ENCODE results near the gene CRY2. TPM values are rescaled to one million over a fixed set of nuclear protein-coding genes. Genes with fewer than 3 reads are reported as not detected.
A peak's percentile ranks its signal among the peaks of the same experiment; 100 is the strongest.

CRY2 gene
- total RNA-seq, 1 donor from 2014 or later, result 56.8 TPM

DNA sequence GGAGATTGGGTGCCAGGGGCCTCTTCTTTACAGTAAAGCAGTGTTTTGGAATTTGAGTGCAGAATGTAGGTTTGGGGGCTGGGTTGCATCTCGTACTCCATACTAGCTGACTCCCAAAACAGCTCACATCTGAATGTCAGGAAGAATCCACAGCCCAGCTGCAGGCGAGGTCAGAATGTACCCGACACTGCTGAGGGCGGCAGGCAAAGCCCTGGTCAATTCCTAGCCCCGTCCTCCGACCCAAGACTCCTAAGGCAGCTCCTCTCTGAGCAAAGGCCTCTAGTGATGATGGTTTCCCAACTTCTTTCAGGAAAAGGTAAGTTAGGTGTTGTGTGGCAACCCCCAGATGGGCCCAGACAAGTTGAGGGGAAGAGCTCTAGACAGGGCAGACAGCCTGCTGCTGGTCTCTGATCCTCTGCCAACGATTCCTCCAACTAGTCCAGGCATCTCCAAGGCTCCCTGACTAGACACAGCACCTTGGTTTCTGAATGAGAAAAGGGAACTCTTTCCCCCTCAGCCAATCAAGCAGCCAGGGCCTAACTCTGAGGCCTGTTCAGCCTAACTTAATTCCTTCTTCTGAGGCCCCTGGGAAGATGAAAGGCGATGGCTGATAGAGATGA lies 83.8 kb downstream of the CRY2 start:
- no peaks in the 10 kb centered on the region for H3K27me3 Mint-ChIP-seq
- ATAC-seq (ENCODE audit: low read depth) (no peak), DNase-seq (peak; percentile 16)
- intact Hi-C loops (cut with micrococcal nuclease), result loop anchor here (1.0 to 10.0 kb wide), 12 partner anchors 7 to 1364 kb away; partner anchors contain the start of genes ARHGAP1, CD82, CRY2 and DDB2
- H3K36me3 Mint-ChIP-seq (ENCODE audit: low read depth), result peaks cover 62% of the 10 kb centered on the region
- TF ChIP-seq, protein P1, sequence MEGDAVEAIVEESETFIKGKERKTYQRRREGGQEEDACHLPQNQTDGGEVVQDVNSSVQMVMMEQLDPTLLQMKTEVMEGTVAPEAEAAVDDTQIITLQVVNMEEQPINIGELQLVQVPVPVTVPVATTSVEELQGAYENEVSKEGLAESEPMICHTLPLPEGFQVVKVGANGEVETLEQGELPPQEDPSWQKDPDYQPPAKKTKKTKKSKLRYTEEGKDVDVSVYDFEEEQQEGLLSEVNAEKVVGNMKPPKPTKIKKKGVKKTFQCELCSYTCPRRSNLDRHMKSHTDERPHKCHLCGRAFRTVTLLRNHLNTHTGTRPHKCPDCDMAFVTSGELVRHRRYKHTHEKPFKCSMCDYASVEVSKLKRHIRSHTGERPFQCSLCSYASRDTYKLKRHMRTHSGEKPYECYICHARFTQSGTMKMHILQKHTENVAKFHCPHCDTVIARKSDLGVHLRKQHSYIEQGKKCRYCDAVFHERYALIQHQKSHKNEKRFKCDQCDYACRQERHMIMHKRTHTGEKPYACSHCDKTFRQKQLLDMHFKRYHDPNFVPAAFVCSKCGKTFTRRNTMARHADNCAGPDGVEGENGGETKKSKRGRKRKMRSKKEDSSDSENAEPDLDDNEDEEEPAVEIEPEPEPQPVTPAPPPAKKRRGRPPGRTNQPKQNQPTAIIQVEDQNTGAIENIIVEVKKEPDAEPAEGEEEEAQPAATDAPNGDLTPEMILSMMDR (IDR thresholded peaks at IDR 0.05), result no peak
- peak overlapping the region; percentile 97 for H3K27ac Mint-ChIP-seq
- peaks cover 99% of the 10 kb centered on the region for H3K4me1 Mint-ChIP-seq
- POLR2A ChIA-PET, result interaction anchor here (0.7 to 14.9 kb wide), 13 partner anchors 8 to 1988 kb away, joined by 3 to 263 read pairs (median 7); partner anchors contain the start of genes CRY2, PEX16 and PHF21A
- H3K4me3 Mint-ChIP-seq, result peak overlapping the region; percentile 94
- CTCF ChIA-PET, result interaction anchor here (0.9 to 2.5 kb wide), 8 partner anchors 8 to 159 kb away, joined by 4 to 13 read pairs (median 5); partner anchors contain the start of gene PEX16
- no peaks in the 10 kb centered on the region for H3K9me3 Mint-ChIP-seq

DNA sequence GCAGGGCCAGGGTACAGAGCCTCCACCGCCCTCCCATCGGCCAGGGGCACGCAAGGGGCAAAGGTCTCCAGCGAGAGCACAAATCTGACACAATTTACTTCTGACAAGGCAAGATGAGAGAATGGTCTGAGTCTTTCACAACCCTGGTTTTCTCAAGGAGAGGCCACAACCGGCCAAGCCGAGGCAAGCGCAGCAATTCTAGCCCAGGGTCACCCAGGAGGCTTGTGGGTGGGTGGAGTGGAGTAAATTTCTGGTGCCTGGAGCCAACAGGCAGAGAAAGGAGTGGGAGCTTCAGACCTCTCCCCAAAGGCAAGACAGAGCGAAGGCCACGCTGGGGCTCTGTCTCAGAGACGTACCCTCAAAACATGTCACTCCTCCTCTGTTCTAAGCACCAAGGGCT lies 84.5 kb downstream of the CRY2 start:
- H3K27me3 Mint-ChIP-seq, result no peaks in the 10 kb centered on the region
- ChIA-PET CTCF (interaction anchor here (1.1 to 2.5 kb wide), 3 partner anchors 8 to 13 kb away, joined by 4 to 10 read pairs (median 4); partner anchors contain the start of gene PEX16), POLR2A (interaction anchor here (2.1 to 14.9 kb wide), 3 partner anchors 7 to 14 kb away, joined by 11 to 263 read pairs (median 29); partner anchors contain the start of gene PEX16)
- H3K9me3 Mint-ChIP-seq, result no peaks in the 10 kb centered on the region
- peak overlapping the region; percentile 94 for H3K4me3 Mint-ChIP-seq
- H3K4me1 Mint-ChIP-seq, result peaks cover 98% of the 10 kb centered on the region
- intact Hi-C loops (cut with micrococcal nuclease), result loop anchor here (2.0 to 10.0 kb wide), 6 partner anchors 33 to 1364 kb away; partner anchors contain the start of genes ARHGAP1, CD82, MAPK8IP1 and PHF21A
- H3K36me3 Mint-ChIP-seq (ENCODE audit: low read depth), result peaks cover 55% of the 10 kb centered on the region
- DNase-seq (peak; percentile 15), ATAC-seq (ENCODE audit: low read depth) (no peak)
- H3K27ac Mint-ChIP-seq, result peak overlapping the region; percentile 97
- TF ChIP-seq, protein P1 (IDR thresholded peaks at IDR 0.05), result no peak

DNA sequence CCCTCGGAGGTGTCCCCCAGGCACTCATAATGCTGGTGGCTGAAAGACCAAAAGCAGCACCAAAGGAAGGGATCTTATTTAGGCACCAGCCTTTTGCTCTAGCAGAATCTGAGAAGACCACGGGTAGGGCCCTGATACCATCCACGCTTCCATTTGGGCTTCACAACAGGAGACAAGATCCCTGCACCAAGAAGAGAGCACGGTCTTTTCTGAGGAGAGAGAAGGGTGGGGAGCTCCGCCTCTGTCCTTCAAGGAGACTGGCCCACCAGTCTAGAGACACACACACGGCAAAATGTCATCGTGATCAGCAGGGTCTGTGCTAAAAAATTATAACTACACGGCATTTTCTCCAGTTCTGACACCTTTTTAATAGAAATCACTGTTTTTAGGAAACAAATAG lies 84.9 kb downstream of the CRY2 start:
- DNase-seq (no peak), ATAC-seq (ENCODE audit: low read depth) (no peak)
- peak overlapping the region; percentile 94 for H3K4me3 Mint-ChIP-seq
- TF ChIP-seq, protein P1 (IDR thresholded peaks at IDR 0.05), result no peak
- H3K27me3 Mint-ChIP-seq, result no peaks in the 10 kb centered on the region
- POLR2A ChIA-PET, result interaction anchor here (0.9 to 14.9 kb wide), 3 partner anchors 9 to 85 kb away, joined by 3 to 263 read pairs (median 11); partner anchors contain the start of genes CRY2 and PEX16
- CTCF ChIA-PET, result interaction anchor here (1.1 kb wide), 1 partner anchor 9 kb away, joined by 4 read pairs; no protein-coding TSS in a partner anchor
- H3K4me1 Mint-ChIP-seq, result peaks cover 98% of the 10 kb centered on the region
- peak overlapping the region; percentile 97 for H3K27ac Mint-ChIP-seq
- intact Hi-C loops (cut with micrococcal nuclease), result loop anchor here (5.0 to 10.0 kb wide), 3 partner anchors 125 to 1365 kb away; partner anchors contain the start of genes ARHGAP1, CD82, SLC35C1 and ZNF408
- no peaks in the 10 kb centered on the region for H3K9me3 Mint-ChIP-seq
- H3K36me3 Mint-ChIP-seq (ENCODE audit: low read depth), result peaks cover 51% of the 10 kb centered on the region

Other genes with a start within 250 kb of the CRY2 start
- not detected in 2 replicates for gene CHST1, start 181.9 kb upstream of the CRY2 start, total RNA-seq
- 8.6 and 8.8 TPM in 2 replicates for gene SLC35C1, start 42.3 kb upstream of the CRY2 start, total RNA-seq
- gene MAPK8IP1, start 38.2 kb downstream of the CRY2 start, total RNA-seq, result 1.9 and 3.4 TPM in 2 replicates
- 3.9 and 4.6 TPM in 2 replicates for gene FREY1, start 59.8 kb downstream of the CRY2 start, total RNA-seq
- gene PEX16, start 70.4 kb downstream of the CRY2 start, total RNA-seq, result 72.0 and 77.7 TPM in 2 replicates
- gene LARGE2, start 75.2 kb downstream of the CRY2 start, total RNA-seq, result 47.4 and 59.7 TPM in 2 replicates